K562 (cell line): Measurements from ENCODE around the gene TEP1. TPM values are rescaled to one million over a fixed set of nuclear protein-coding genes. Genes with fewer than 3 reads are reported as not detected.

Source experiments
- ATAC-seq: fragments of 200-7000 bp; cut with Tn5 transposase; 3 replicates; pipeline ENCODE4 v1.9.1; 2020; ENCODE audit warnings: moderate library complexity
- BruUV-seq: library from RNA; stranded (reverse); fragments of 400-500 nt; replicated peaks from 2 replicates; lab custom pipeline; 2021; lab: Mats Ljungman, UMichigan
- CTCF ChIA-PET: fragments of 300-600 bp; formaldehyde crosslinking; extraction: SDS; loops from one replicate; lab custom pipeline; 2021; ENCODE audit warnings: low intra/inter-chr PET ratio; lab: Yijun Ruan, JAX
- POLR2A ChIA-PET: fragments of 300-600, 350-650 bp; sonication (Branson Sonifier 250); formaldehyde crosslinking; extraction: SDS; loops from one replicate; lab custom pipeline; 2021; ENCODE audit warnings: antibody characterized with exemption, inconsistent platforms; lab: Yijun Ruan, JAX
- DNase-seq, 4 experiments: peaks; one replicate each; pipeline versions ENCODE4 v3.0.0 to v3.0.0-alpha.2; 2011 to 2018; ENCODE audit warnings: low spot score in 3 of 4, mixed read lengths in 3 of 4; ENCODE audit errors: extremely low read depth in 1 of 4
- FAIRE-seq: peaks from 2 replicates; lab custom pipeline; 2011; peaks lifted over from hg19 to GRCh38; lab: Jason Lieb, UNC
- H2AFZ ChIP-seq: 2 replicates; pipeline ENCODE4 v1.6.0; 2011; ENCODE audit warnings: low read depth, low read length, control low read depth, inconsistent platforms
- H3K27ac ChIP-seq: fragments of 200-600 bp; 3 replicates; pipeline ENCODE4 v1.8.0; 2011; ENCODE audit warnings: low read depth, mild to moderate bottlenecking, control low read depth, inconsistent platforms, low read length, moderate library complexity, mixed read lengths; ENCODE audit errors: extremely low read depth
- H3K27me3 ChIP-seq, 2 experiments: fragments of 300-600 bp in 1 of 2; 2 replicates in 1 of 2; 3 replicates in 1 of 2; pipeline versions ENCODE4 v1.6.0 to v1.8.0; 2011; ENCODE audit warnings: inconsistent platforms in 2 of 2, low read length in 2 of 2, mild to moderate bottlenecking in 1 of 2, mixed read lengths in 1 of 2, moderate library complexity in 1 of 2; ENCODE audit not compliant: control insufficient read depth in 2 of 2, insufficient read depth in 2 of 2
- H3K36me3 ChIP-seq: fragments of 300-600 bp; 3 replicates; pipeline ENCODE4 v1.8.0; 2011; ENCODE audit warnings: mild to moderate bottlenecking, low read length, inconsistent platforms; ENCODE audit not compliant: control insufficient read depth, insufficient read depth
- H3K4me1 ChIP-seq, 2 experiments: fragments of 200-600 bp in 1 of 2; replicated peaks in 1 of 2; 2 replicates in 1 of 2; 3 replicates in 1 of 2; pipeline versions ENCODE4 v1.5.1 to v1.8.0; 2011; ENCODE audit warnings: inconsistent platforms in 2 of 2, low read length in 2 of 2, mild to moderate bottlenecking in 1 of 2, mixed read lengths in 1 of 2, moderate library complexity in 1 of 2; ENCODE audit not compliant: control insufficient read depth in 2 of 2, insufficient read depth in 2 of 2
- H3K4me2 ChIP-seq: 2 replicates; pipeline ENCODE4 v1.6.1; 2011; ENCODE audit warnings: low read length, control low read depth, inconsistent platforms, mixed read lengths; ENCODE audit not compliant: insufficient read depth
- H3K4me3 ChIP-seq: fragments of 200-600 bp; sonication (generic), shearing (Covaris generic); 2 replicates; pipeline ENCODE4 v1.5.1; 2016; ENCODE audit warnings: control low read depth, inconsistent platforms
- H3K79me2 ChIP-seq: fragments of 200-600 bp; 3 replicates; pipeline ENCODE4 v1.8.0; 2011; ENCODE audit warnings: low read length, inconsistent platforms; ENCODE audit not compliant: control insufficient read depth, insufficient read depth
- H3K9ac ChIP-seq, 2 experiments: 2 replicates each; pipeline versions ENCODE4 v1.6.0 to v1.6.1; 2011; ENCODE audit warnings: low read depth in 2 of 2, low read length in 2 of 2, control low read depth in 1 of 2, inconsistent platforms in 1 of 2, mild to moderate bottlenecking in 1 of 2, mixed read lengths in 1 of 2; ENCODE audit not compliant: insufficient read depth in 1 of 2
- H3K9me1 ChIP-seq: one replicate; pipeline ENCODE4 v1.6.0; 2011; ENCODE audit warnings: inconsistent platforms, mild to moderate bottlenecking, low read length, moderate library complexity; ENCODE audit not compliant: control insufficient read depth, insufficient read depth
- H3K9me3 ChIP-seq: replicated peaks from 2 replicates; pipeline ENCODE4 v1.5.1; 2011; ENCODE audit warnings: low read depth, low read length, inconsistent platforms; ENCODE audit not compliant: control insufficient read depth, insufficient read depth
- H4K20me1 ChIP-seq: replicated peaks from 2 replicates; pipeline ENCODE4 v1.6.1; 2011; ENCODE audit warnings: low read length, inconsistent platforms, mixed read lengths; ENCODE audit not compliant: control insufficient read depth, insufficient read depth
- BDP1 ChIP-seq: IDR thresholded peaks from 3 replicates; pipeline ENCODE4 v1.6.1; 2011; ENCODE audit not compliant: insufficient read length, insufficient read depth
- C11orf30 ChIP-seq: fragments of 450-650 bp; IDR thresholded peaks from 2 replicates; pipeline ENCODE4 v1.6.1; 2016; ENCODE audit warnings: low read depth, mild to moderate bottlenecking
- JUND ChIP-seq, 2 experiments: IDR thresholded peaks; 2 replicates in 1 of 2; 3 replicates in 1 of 2; pipeline ENCODE4 v1.6.1; 2011; ENCODE audit warnings: borderline replicate concordance in 2 of 2, low read depth in 2 of 2, low read length in 2 of 2, improper control_type of control experiment in 1 of 2, missing biosample characterization in 1 of 2, missing genetic modification characterization in 1 of 2, missing genetic modification reagents in 1 of 2
- KAT8 ChIP-seq: fragments of 450-650 bp; IDR thresholded peaks from 2 replicates; pipeline ENCODE4 v1.6.1; 2016; ENCODE audit warnings: low read depth, mild to moderate bottlenecking
- PCBP1 ChIP-seq: fragments of 200-400 bp; formaldehyde crosslinking; IDR thresholded peaks from 2 replicates; pipeline ENCODE4 v1.6.1; 2018; ENCODE audit warnings: mild to moderate bottlenecking, low read depth, low read length; ENCODE audit not compliant: poor library complexity, severe bottlenecking
- RREB1 ChIP-seq: fragments of 250-450 bp; sonication (Bioruptor Pico); IDR thresholded peaks from 2 replicates; pipeline ENCODE4 v1.4.0; 2020
- SRSF7 ChIP-seq: fragments of 200-400 bp; formaldehyde crosslinking; optimal IDR thresholded peaks from 2 replicates; pipeline ENCODE3; 2017; ENCODE audit warnings: mild to moderate bottlenecking, low read depth, low read length
- SRSF9 ChIP-seq: fragments of 200-400 bp; formaldehyde crosslinking; IDR thresholded peaks from 2 replicates; pipeline ENCODE4 v1.6.1; 2017; ENCODE audit warnings: low read depth, low read length, borderline replicate concordance
- TBP ChIP-seq: optimal IDR thresholded peaks from 2 replicates; pipeline ENCODE3; 2011; ENCODE audit warnings: low read depth, low read length, improper control_type of control experiment
- ZHX1 ChIP-seq: fragments of 150-350 bp; conservative IDR thresholded peaks from 2 replicates; pipeline ENCODE4 v1.6.1; 2014; ENCODE audit warnings: low read length
- ZNF431 ChIP-seq: sonication (generic); formaldehyde crosslinking; IDR thresholded peaks from 2 replicates; pipeline ENCODE4 v1.8.0; 2022; ENCODE audit warnings: mild to moderate bottlenecking, missing genetic modification reagents
- ZNF668 ChIP-seq: fragments of 250-450 bp; sonication (Bioruptor Pico); IDR thresholded peaks from 2 replicates; pipeline ENCODE4 v1.8.0; 2022; ENCODE audit warnings: mild to moderate bottlenecking, inconsistent platforms
- WGBS: fragments of 100-300 bp; shearing (Covaris generic); methylation state at CpG from one replicate; pipeline ENCODE4 v1.1.6; 2016; ENCODE audit warnings: low coverage, mixed read lengths; ENCODE audit not compliant: insufficient coverage; ENCODE audit errors: missing lambda C conversion rate; 5-methylcytosine and 5-hydroxymethylcytosine counted together
- in situ Hi-C: fragments of 300-500 bp; cut with MboI; formaldehyde crosslinking; loops from 4 replicates; pipeline ENCODE4 v1.15.0; 2018; ENCODE audit warnings: inconsistent platforms, mixed read lengths
- intact Hi-C: fragments of 100-400 bp; cut with micrococcal nuclease; formaldehyde crosslinking; loops from 2 replicates; pipeline ENCODE4 v1.14.2; 2022
- polyA plus RNA-seq, 8 experiments: library from polyadenylated mRNA; depleted of rRNA in 4 of 8; stranded (reverse) in 5 of 8; unstranded in 3 of 8; fragments of >200 nt; fragmentation: Nextera tagmentation in 2 of 8; fragmentation: Illumina TruSeq in 1 of 8; extraction: Ambion mirVana in 2 of 8; extraction: Trizol in 1 of 8; gene quantifications; 2 replicates each; pipeline versions ENCODE4 v1.2.1 to v1.2.3, GENCODE V29; 2011 to 2014; ENCODE audit warnings: inconsistent platforms in 1 of 8, missing spikeins in 1 of 8
- total RNA-seq, 7 experiments: library from RNA; depleted of rRNA in 6 of 7; stranded (reverse); fragments of >200 nt in 6 of 7; fragmentation: Illumina TruSeq in 2 of 7; extraction: Trizol in 2 of 7; gene quantifications; 2 replicates each; pipeline versions ENCODE4 v1.2.1 to v1.2.3, GENCODE V29; 2011 to 2021; ENCODE audit warnings: low replicate concordance in 1 of 7
- TF ChIP-seq, protein P1 (sequence below): fragments of 450-650 bp; formaldehyde crosslinking; IDR thresholded peaks from 2 replicates; pipeline ENCODE4 v1.4.0; 2020; ENCODE audit warnings: mild to moderate bottlenecking, mixed read lengths

The TEP1 gene
- total and polyA plus RNA-seq, 9 of the 15 experiments (the other 6 are each of a cell fraction or from before 2014, with no cell fraction given): 1.0 to 12.2 (median 7.1) TPM

- Histone ChIP-seq H3K4me1 (no peaks in the 10 kb centered on the region), H3K4me2 (no peak overlapping the region), H3K79me2 (no peaks in the 10 kb centered on the region), H3K36me3 (peaks cover 38% of the 10 kb centered on the region; the same call in 1 of the 3 replicates), H4K20me1 (no peaks in the 10 kb centered on the region), H2AFZ (no peak overlapping the region), H3K9me1 (no peaks in the 10 kb centered on the region), H3K4me3 (no peak overlapping the region), H3K27ac (no peak overlapping the region), H3K9ac (no peak overlapping the region), H3K27me3 (no peaks in the 10 kb centered on the region), H3K9me3 (no peaks in the 10 kb centered on the region)
- intact Hi-C loops (no loop called here), in situ Hi-C loops (no loop called here)
- ChIA-PET POLR2A (interaction anchor here (0.6 kb wide), 2 partner anchors 10 kb away, joined by 3 read pairs; no protein-coding TSS in a partner anchor), CTCF (no interaction called here)
- no peak for ATAC-seq
- DNase-seq: no peak
- WGBS: 86% methylated on average over 5 of the region's 5 CpGs
- FAIRE-seq: no peak
- no TSS peak for BruUV-seq
- TF ChIP-seq BDP1: no peak
- TF ChIP-seq JUND (IDR thresholded peaks at IDR 0.05; ENCODE audit: borderline replicate concordance, low read depth, low read length): no peak
- TF ChIP-seq JUND (tag; IDR thresholded peaks at IDR 0.05; ENCODE audit: borderline replicate concordance, low read depth, low read length): no peak
- TF ChIP-seq TBP: no peak
- TF ChIP-seq KAT8: no peak
- TF ChIP-seq ZNF431 (CRISPR knock-in tag): no peak
- TF ChIP-seq PCBP1: no peak
- TF ChIP-seq SRSF7: no peak
- no peak for TF ChIP-seq SRSF9
- TF ChIP-seq RREB1 (CRISPR knock-in tag): no peak
- TF ChIP-seq C11orf30: no peak
- TF ChIP-seq, protein P1, sequence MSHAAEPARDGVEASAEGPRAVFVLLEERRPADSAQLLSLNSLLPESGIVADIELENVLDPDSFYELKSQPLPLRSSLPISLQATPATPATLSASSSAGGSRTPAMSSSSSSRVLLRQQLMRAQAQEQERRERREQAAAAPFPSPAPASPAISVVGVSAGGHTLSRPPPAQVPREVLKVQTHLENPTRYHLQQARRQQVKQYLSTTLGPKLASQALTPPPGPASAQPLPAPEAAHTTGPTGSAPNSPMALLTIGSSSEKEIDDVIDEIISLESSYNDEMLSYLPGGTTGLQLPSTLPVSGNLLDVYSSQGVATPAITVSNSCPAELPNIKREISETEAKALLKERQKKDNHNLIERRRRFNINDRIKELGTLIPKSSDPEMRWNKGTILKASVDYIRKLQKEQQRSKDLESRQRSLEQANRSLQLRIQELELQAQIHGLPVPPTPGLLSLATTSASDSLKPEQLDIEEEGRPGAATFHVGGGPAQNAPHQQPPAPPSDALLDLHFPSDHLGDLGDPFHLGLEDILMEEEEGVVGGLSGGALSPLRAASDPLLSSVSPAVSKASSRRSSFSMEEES: no peak
- TF ChIP-seq ZHX1: no peak
- TF ChIP-seq ZNF668: no peak
Measured at GRCh38 chr14:20384886-20385285, 28.4 kb downstream of the TEP1 start.
